Fibroblast of skin of right biceps (primary cell): Measurements from ENCODE around the gene HNRNPU.

Experiments
- DNase-seq: peaks from one replicate; pipeline ENCODE4 v3.0.0-alpha.2; 2013

The HNRNPU gene

GRCh38 chr1:244800821-244801220, 63.5 kb downstream of the HNRNPU start:
- no peak for DNase-seq
